HG02840 (cell line): ENCODE measurements around the gene LMOD1.
"Not testable (repeated sequence)": the region's sequence is repeated elsewhere in the genome, so short reads cannot be mapped to it uniquely, and the experiment has no call there.

Source experiments
- ATAC-seq: cut with Tn5 transposase; IDR thresholded peaks from one replicate; pipeline ENCODE4 v1.9.1; 2021; ENCODE audit warnings: mild to moderate bottlenecking, moderate library complexity, moderate number of reproducible peaks; ENCODE audit not compliant: unreplicated experiment, low FRiP score

Gene LMOD1

GRCh38 chr1:201946224-201946908 lies at the start of gene LMOD1:
LMOD1 (minus strand) TSS chr1:201946548; CDS start chr1:201946340, 208 bp downstream.
- ATAC-seq: no peak

GRCh38 chr1:201990427-201990826 lies 44.1 kb upstream of the LMOD1 start:
- ATAC-seq: no peak

GRCh38 chr1:201989354-201990128 lies 43.2 kb upstream of the LMOD1 start:
- no peak for ATAC-seq

- no peak for ATAC-seq
Measured at GRCh38 chr1:201988601-201989000, 42.3 kb upstream of the LMOD1 start.

GRCh38 chr1:201985355-201985754 lies 39.0 kb upstream of the LMOD1 start:
- no peak for ATAC-seq

- ATAC-seq: no peak
Measured at GRCh38 chr1:201984446-201984845, 38.1 kb upstream of the LMOD1 start.

GRCh38 chr1:201983380-201983805 lies 37.0 kb upstream of the LMOD1 start:
- ATAC-seq: no peak

- ATAC-seq: peak; percentile 66
Measured at GRCh38 chr1:201982623-201983379, 36.5 kb upstream of the LMOD1 start, which contains the start of gene RNPEP. RNPEP (plus strand) TSS chr1:201982648; CDS start chr1:201982667, 19 bp downstream.

DNA sequence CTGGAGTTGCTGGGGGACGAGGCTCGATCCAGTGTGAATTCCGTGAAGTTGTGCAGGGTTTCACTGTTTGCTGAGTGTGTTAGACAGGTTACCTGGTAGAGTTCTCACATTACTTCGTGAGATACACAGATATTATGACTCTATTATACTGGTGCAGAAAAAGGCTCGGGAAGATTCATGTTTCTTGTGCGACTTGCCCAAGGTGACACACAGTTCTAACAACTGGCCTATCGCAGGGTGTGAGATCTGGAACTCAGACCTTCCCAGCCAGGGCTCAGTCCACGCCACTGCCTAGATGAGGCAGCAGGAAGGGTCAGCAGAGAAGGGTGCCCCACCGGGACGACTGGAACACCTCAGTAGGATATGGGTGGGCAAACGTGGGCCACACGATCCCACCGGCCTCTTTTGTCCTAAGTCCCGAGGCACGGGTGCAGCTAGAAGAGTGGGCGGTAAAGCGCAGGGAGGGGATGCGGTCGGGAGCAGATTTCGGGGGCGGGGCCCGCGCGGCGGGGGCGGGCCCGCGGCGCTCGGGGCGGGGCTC lies 35.8 kb upstream of the LMOD1 start:
- ATAC-seq: peak; percentile 21

- ATAC-seq: no peak
Measured at GRCh38 chr1:201970334-201971159, 24.2 kb upstream of the LMOD1 start.

DNA sequence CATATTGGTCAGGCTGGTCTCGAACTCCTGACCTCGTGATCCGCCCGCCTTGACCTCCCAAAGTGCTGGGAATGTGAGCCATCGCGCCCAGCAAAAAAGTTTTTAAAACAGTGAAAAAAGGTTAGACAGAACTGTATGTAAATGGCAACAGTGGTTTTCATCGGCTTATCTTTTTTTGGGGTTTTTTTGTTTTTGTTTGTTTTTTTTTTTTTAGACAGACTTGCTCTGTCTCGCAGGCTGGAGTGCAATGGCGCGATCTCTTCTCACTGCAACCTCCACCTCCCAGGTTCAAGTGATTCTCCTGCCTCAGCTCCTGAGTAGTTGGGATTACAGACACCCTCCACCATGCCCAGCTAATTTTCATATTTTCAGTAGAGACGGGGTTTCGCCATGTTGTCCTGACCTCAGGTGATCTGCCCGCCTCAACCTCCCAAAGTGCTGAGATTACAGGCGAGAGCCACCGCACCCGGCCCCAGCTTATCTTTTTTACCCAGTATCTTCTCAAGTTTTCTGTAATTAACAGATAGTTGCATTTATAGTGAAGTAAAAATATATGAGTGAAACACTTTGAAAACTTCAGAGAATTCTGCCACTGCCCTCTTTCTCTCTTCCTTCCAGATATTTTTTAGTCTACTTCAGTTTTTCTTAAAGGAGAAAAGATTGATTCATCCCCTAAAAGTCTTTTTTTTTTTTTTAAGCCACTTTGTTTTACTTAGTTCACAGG lies 22.0 kb upstream of the LMOD1 start:
- no peak for ATAC-seq

- no peak for ATAC-seq
Measured at GRCh38 chr1:201966171-201966570, 19.8 kb upstream of the LMOD1 start.

DNA sequence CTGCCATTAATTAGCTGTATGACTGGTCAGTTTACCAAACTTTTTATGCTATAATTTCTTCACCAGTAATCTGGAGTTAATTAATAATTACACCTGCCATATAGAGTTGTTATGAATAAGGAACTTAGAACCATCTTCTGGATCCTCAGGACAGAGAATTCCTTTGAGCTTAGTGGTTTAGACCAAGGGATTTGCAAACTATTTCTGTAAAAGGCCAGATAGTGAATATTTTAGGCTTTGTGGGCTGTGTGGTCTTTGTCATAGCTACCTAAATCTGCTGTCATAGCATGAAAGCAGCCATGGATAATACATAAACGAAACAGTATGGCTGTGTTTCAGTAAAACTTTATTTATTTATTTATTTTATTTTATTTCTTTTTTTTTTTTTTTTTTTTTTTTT lies 17.9 kb upstream of the LMOD1 start:
- ATAC-seq: no peak

- ATAC-seq: not testable (repeated sequence)
Measured at GRCh38 chr1:201962382-201962781, 16.0 kb upstream of the LMOD1 start.

DNA sequence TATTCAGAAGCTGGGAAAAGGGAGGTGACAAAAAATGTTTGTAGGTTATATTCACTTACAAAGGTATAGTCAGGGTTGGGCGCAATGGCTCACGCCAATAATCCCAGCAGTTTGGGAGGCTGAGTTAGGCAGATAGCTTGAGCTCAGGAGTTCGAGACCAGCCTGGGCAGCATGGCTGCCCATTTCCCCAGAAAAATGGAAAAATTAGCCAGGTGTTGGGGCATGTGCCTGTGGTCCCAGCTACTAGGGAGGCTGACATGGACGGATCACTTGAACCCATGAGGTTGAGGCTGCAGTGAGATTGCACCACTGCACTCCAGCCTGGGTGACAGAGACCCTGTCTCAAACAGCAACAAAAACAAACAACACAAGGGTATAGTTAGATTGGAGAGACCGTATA lies 12.0 kb upstream of the LMOD1 start:
- ATAC-seq: no peak

DNA sequence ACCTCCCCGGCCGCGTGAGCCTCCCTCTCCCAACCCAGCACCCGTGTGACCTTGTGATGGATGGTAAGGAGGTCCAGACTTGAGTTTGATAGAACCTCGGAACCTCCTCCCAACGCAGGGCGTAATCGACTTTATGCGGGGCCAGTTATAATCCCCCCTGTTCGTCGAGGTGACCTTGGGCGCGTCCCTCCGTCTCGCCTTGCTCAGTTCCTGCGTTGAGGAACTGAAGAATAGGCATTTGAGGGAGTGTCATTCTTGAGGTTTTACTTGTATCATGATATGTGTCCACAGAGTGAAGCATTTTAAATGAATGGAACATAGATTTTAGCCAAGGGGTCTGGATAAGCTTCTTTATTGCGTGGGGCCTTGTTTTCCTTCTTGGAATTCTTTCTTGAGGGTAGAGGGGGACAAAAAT lies 9.4 kb upstream of the LMOD1 start:
- ATAC-seq: no peak

GRCh38 chr1:201955009-201955728 lies 8.8 kb upstream of the LMOD1 start, which contains the start of gene TIMM17A:
TIMM17A (plus strand) TSS chr1:201955503; CDS start chr1:201955527, 24 bp downstream.
- peak; percentile 99 for ATAC-seq

DNA sequence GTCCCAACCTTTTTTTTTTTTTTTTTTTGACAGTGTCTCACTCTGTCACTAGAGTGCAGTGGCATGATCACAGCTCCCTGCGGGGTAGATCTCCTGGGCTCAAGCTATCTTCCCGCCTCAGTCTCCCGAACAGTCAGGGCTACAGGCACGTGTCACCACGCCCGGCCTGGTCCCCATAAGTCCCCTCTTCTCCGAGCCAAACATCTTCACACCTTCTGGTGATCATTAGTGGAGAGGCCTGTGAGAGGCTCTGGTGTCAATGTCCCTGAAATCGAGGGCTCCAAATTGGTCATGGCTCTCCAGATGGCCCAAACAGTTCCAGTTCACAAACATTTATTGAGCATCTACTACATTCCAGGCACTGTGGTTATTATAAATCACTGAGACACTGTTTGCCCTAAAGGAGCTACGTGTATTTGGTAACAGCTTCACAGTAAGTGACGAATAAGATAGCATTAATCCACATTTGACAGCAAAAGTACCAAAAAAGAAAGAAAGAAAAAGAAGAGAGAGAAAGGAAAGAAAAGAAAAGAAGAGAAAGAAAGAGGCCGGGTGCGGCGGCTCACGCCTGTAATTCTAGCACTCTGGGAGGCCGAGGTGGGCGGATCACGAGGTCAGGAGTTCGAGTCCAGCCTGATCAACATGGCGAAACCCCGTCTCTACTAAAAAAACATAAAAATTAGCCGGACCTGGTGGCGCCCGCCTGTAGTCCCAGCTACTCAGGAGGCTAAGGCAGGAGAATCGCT lies 8.1 kb upstream of the LMOD1 start:
- no peak for ATAC-seq
